SK-N-MC (cell line): ENCODE measurements around the gene GAK.

Experiments used
- DNase-seq: peaks from one replicate; pipeline ENCODE4 v3.0.0-alpha.2; 2011; ENCODE audit warnings: low read depth, low spot score
- H3K27ac ChIP-seq: fragments of 200-600 bp; sonication (generic); 2 replicates; pipeline ENCODE4 v1.5.1; 2016; ENCODE audit warnings: mixed run types
- H3K36me3 ChIP-seq: fragments of 200-600 bp; sonication (generic); 2 replicates; pipeline ENCODE4 v1.6.1; 2017; ENCODE audit warnings: antibody characterized with exemption, low read length, mixed read lengths; ENCODE audit not compliant: insufficient read depth
- H3K4me3 ChIP-seq: fragments of 200-600 bp; sonication (generic); 2 replicates; pipeline ENCODE4 v1.5.1; 2016
- H3K9ac ChIP-seq: fragments of 200-600 bp; sonication (generic); 2 replicates; pipeline ENCODE4 v1.8.0; 2017; ENCODE audit warnings: mixed run types, mixed read lengths; ENCODE audit not compliant: insufficient read length
- H3K9me3 ChIP-seq: fragments of 200-600 bp; sonication (generic); 2 replicates; pipeline ENCODE4 v1.6.1; 2017; ENCODE audit warnings: low read depth, mild to moderate bottlenecking, antibody characterized with exemption, low read length, moderate library complexity, mixed read lengths
- EZH2 ChIP-seq: fragments of 200-600 bp; sonication (generic); IDR thresholded peaks from one replicate; pipeline ENCODE4 v1.6.1; 2017; ENCODE audit warnings: antibody characterized with exemption
- FOXP2 ChIP-seq: optimal IDR thresholded peaks from 2 replicates; pipeline ENCODE3; 2011; ENCODE audit warnings: mild to moderate bottlenecking, moderate library complexity; ENCODE audit not compliant: insufficient read depth; ENCODE audit errors: extremely low read length, control extremely low read depth
- POLR2AphosphoS5 ChIP-seq: IDR thresholded peaks from 2 replicates; pipeline ENCODE4 v1.6.1; 2012; ENCODE audit warnings: mild to moderate bottlenecking, low read depth, low read length, borderline replicate concordance

Gene GAK

GRCh38 chr4:893276-893994, 38.7 kb downstream of the GAK start:
- Histone ChIP-seq H3K9ac (no peak overlapping the region), H3K9me3 (no peaks in the 10 kb centered on the region), H3K27ac (no peak overlapping the region), H3K36me3 (no peaks in the 10 kb centered on the region; the same call in 1 of the 2 replicates), H3K4me3 (no peak overlapping the region)
- DNase-seq, result no peak
- TF ChIP-seq FOXP2, result no peak
- no peak for TF ChIP-seq EZH2

DNA sequence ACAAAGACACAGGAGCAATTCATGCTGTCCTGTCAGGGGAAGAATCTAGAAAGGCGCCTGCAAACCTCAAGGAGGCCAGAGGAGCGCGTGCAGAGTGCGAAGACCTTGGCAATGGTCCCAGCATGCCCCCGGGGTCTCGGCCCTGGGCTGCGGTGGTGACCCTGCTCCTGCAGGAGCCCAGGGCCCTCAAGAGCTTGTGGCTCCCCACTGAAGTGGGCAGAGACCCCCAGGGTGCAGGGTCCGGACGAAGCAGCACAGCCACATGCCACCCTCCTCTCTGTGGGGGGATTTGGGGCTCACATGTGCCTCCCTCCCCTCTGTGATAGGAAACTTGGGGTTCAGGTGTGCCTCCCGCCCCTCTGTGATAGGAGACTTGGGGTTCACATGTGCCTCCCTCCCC, 39.3 kb downstream of the GAK start:
- no peak overlapping the region for H3K9ac ChIP-seq
- no peak for DNase-seq
- no peaks in the 10 kb centered on the region; the same call in 1 of the 2 replicates for H3K36me3 ChIP-seq

DNA sequence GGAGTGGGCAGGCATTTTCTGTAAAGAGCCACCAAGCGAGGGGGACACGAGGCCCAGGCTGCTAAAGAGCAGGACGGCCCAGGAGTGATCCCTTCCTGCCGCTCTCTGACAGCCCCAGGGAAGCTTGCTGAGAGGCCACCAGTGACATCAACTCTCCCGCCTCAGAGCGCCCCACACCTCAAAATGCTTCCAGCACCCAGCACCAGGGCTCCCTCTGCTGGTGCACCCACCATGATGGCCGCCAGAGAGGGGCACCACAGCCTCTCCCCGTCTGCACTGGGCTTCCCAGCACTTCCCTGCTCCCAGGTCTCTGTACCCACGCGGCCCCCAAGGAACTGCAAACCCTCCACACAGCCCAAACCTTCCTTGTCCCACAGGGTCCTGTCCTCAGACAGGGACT, 40.4 kb downstream of the GAK start:
- Histone ChIP-seq H3K27ac (no peak overlapping the region), H3K36me3 (no peaks in the 10 kb centered on the region; the same call in 1 of the 2 replicates), H3K9ac (no peak overlapping the region), H3K4me3 (no peak overlapping the region), H3K9me3 (no peaks in the 10 kb centered on the region)
- DNase-seq, result no peak
- TF ChIP-seq FOXP2 (no peak), POLR2AphosphoS5 (no peak)

More for the DNA sequence above, 39.3 kb downstream of the GAK start:
- Histone ChIP-seq H3K4me3 (no peak overlapping the region), H3K9me3 (no peaks in the 10 kb centered on the region), H3K27ac (no peak overlapping the region)
- no peak for TF ChIP-seq FOXP2
- no peak for TF ChIP-seq EZH2
- TF ChIP-seq POLR2AphosphoS5, result no peak

- no peaks in the 10 kb centered on the region; the same call in 1 of the 2 replicates for H3K36me3 ChIP-seq
- no peaks in the 10 kb centered on the region for H3K9me3 ChIP-seq
- no peak overlapping the region for H3K4me3 ChIP-seq
- H3K9ac ChIP-seq, result no peak overlapping the region
- TF ChIP-seq POLR2AphosphoS5, result no peak
- TF ChIP-seq FOXP2, result no peak
- TF ChIP-seq EZH2, result no peak
- H3K27ac ChIP-seq, result no peak overlapping the region
- DNase-seq, result no peak
Measured at GRCh38 chr4:890036-890695, 42.0 kb downstream of the GAK start.

DNA sequence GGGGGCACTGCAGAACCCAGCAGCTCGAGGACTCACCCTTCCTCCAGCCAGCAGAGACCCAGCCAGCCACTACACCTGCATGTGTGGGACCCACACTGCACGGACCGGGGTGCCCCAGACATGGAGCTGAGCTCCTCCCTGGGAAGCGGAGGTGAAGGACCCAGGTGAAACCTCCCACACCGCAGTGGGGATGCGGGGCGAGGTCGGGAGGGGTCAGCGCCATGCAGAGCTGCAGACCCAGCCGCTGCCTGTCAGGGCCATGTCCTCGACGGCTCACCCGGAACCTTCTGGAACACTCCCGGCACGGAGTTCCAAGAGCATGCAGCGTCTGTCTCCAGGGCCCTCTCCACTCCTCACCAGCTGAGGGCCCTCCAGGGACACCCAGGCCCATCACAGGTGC, 42.6 kb downstream of the GAK start:
- no peak for DNase-seq
- TF ChIP-seq EZH2, result no peak
- no peak for TF ChIP-seq FOXP2
- no peak for TF ChIP-seq POLR2AphosphoS5
- Histone ChIP-seq H3K36me3 (no peaks in the 10 kb centered on the region; the same call in 1 of the 2 replicates), H3K9ac (no peak overlapping the region), H3K27ac (no peak overlapping the region), H3K4me3 (no peak overlapping the region), H3K9me3 (no peaks in the 10 kb centered on the region)

- Histone ChIP-seq H3K27ac (no peak overlapping the region), H3K4me3 (no peak overlapping the region), H3K9me3 (no peaks in the 10 kb centered on the region), H3K9ac (no peak overlapping the region), H3K36me3 (no peaks in the 10 kb centered on the region; the same call in 1 of the 2 replicates)
- DNase-seq, result no peak
- TF ChIP-seq POLR2AphosphoS5 (no peak), FOXP2 (no peak), EZH2 (no peak)
Measured at GRCh38 chr4:888029-888428, 44.1 kb downstream of the GAK start.

GRCh38 chr4:887034-887763, 44.9 kb downstream of the GAK start:
- H3K27ac ChIP-seq, result no peak overlapping the region
- no peak for DNase-seq
- no peak for TF ChIP-seq POLR2AphosphoS5
- TF ChIP-seq FOXP2, result no peak
- TF ChIP-seq EZH2, result no peak
- no peak overlapping the region for H3K4me3 ChIP-seq
- H3K36me3 ChIP-seq, result no peaks in the 10 kb centered on the region; the same call in 1 of the 2 replicates
- H3K9ac ChIP-seq, result no peak overlapping the region
- no peaks in the 10 kb centered on the region for H3K9me3 ChIP-seq

- H3K9me3 ChIP-seq, result no peaks in the 10 kb centered on the region
- H3K4me3 ChIP-seq, result no peak overlapping the region
- no peak for DNase-seq
- no peak overlapping the region for H3K9ac ChIP-seq
- no peak for TF ChIP-seq FOXP2
- TF ChIP-seq EZH2, result no peak
- TF ChIP-seq POLR2AphosphoS5, result no peak
- no peaks in the 10 kb centered on the region; the same call in 1 of the 2 replicates for H3K36me3 ChIP-seq
- no peak overlapping the region for H3K27ac ChIP-seq
Measured at GRCh38 chr4:886244-886643, 45.9 kb downstream of the GAK start.
